ENCODE measurements around the gene PITPNM3. TPM values are rescaled to one million over a fixed set of nuclear protein-coding genes. Genes with fewer than 3 reads are reported as not detected.

The PITPNM3 gene
- total and polyA plus RNA-seq, 12 donors: 0.12 to 0.70 (median 0.33) TPM

DNA sequence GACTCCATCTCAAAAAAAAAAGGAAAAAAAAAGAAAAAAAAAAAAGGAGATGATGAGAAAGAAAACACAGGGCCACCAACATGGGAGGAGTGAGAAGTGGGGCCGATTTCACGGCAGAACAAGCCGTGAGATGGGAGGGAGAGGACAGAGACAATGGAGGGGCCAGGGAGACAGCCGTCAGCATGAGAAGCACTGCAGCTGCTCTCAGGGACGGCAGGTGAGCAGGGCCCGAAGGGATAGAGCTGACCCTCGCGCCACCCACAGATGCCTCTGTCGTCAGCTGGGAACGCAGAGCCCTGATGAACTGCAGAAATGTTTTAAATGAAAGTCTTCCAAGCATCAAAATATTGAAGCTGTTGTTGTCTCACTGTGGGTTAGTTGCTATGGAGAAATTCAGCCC lies 20.3 kb downstream of the PITPNM3 start:
- intact Hi-C loops (cut with DNase I): no loop called here
- no peaks in the 10 kb centered on the region for H3K36me3 ChIP-seq
- peaks cover 0 to 4% (median 0%) of the 10 kb centered on the region in 9 donors for H3K4me1 ChIP-seq
- ATAC-seq (no peak), DNase-seq (no peak)
- WGBS, 2 donors: 65 to 73% methylated on average over 10 of the region's 10 CpGs
- H3K27me3 ChIP-seq: peaks cover 0 to 3% (median 0%) of the 10 kb centered on the region in 7 donors
- no peak overlapping the region for H3K27ac ChIP-seq
- no peak overlapping the region for H3K4me3 ChIP-seq
- no peak for TF ChIP-seq CTCF (IDR thresholded peaks at IDR 0.05)
- peaks cover 0 to 14% (median 0%) of the 10 kb centered on the region in 11 donors for H3K9me3 ChIP-seq

DNA sequence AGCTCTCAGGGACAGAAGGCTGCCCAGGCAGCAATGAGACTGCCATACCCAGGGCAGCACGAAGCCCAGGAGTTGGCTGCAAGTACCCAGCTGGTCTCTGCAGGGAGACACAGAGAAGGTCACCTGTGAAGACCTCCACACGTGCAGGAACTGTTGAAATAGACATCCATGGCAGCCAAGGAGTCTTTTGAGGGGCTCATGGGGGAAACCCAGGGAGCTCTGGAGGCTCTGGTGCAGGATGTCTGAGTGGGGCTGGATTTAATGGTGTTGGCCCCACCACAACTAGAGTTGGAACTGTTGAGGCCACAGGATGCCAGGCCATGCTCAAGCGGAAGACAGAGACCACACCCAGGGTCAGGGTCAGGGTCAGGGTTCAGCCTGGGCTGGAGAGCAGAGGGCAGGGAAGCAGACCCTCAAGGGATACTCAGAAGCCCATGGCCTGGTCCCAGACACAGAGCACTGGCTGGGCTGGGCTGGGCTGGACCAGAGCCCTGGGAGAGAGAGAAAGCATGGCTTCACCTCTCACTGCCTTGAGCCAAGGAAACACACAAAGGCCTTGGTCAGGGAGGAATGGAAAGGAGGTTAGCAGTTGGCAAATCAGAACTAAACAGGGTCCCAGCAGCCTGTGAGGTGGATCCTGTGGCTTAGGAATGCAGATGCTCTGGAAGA lies 21.4 kb downstream of the PITPNM3 start:
- Histone ChIP-seq H3K27ac (no peak overlapping the region), H3K27me3 (peaks cover 0 to 3% (median 0%) of the 10 kb centered on the region in 7 donors), H3K9me3 (peaks cover 0 to 12% (median 0%) of the 10 kb centered on the region in 11 donors), H3K4me1 (peaks cover 0 to 4% (median 0%) of the 10 kb centered on the region in 9 donors), H3K36me3 (no peaks in the 10 kb centered on the region), H3K4me3 (no peak overlapping the region)
- intact Hi-C loops (cut with DNase I): no loop called here
- no peak for TF ChIP-seq CTCF (IDR thresholded peaks at IDR 0.05)
- peak in 1 of 8 donors; percentile 21 for ATAC-seq
- no peak for DNase-seq
- 63 to 79% methylated on average over 3 of the region's 3 CpGs for WGBS, 2 donors

GRCh38 chr17:6532441-6532885 lies 23.9 kb downstream of the PITPNM3 start:
- H3K36me3 ChIP-seq: no peaks in the 10 kb centered on the region
- no peak for TF ChIP-seq CTCF (IDR thresholded peaks at IDR 0.05)
- H3K27ac ChIP-seq: no peak overlapping the region
- DNase-seq: no peak
- WGBS, 2 donors: 47 to 56% methylated on average over 5 of the region's 5 CpGs
- no peaks in the 10 kb centered on the region for H3K27me3 ChIP-seq
- no peak overlapping the region for H3K4me3 ChIP-seq
- peak in 1 of 8 donors; percentile 65 for ATAC-seq
- H3K9me3 ChIP-seq: no peaks in the 10 kb centered on the region
- intact Hi-C loops (cut with DNase I): no loop called here
- peaks cover 0 to 4% (median 0%) of the 10 kb centered on the region in 9 donors for H3K4me1 ChIP-seq

DNA sequence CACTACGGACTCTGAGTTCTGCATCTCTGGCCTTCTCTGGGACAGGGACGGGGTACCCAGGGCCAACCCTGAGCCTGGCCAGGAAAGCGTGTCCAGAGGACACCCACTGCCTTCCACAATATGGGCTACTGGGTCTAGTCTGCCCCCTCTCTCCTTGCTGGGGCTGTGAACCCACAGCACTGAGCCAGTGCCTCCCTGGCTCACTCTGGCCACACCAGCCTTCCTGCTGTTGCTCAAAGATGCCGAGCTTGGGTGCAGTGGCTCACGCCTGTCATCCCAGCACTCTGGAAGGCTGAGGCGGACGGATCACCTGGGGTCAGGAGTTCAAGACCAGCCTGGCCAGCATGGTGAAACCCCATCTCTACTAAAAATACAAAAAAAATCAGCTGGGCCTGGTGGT lies 24.8 kb downstream of the PITPNM3 start:
- H3K4me3 ChIP-seq: no peak overlapping the region
- H3K27me3 ChIP-seq: no peaks in the 10 kb centered on the region
- no peaks in the 10 kb centered on the region for H3K36me3 ChIP-seq
- 86% methylated on average over 7 of the region's 7 CpGs for WGBS, 2 donors
- DNase-seq: no peak
- peaks cover 0 to 4% (median 0%) of the 10 kb centered on the region in 9 donors for H3K4me1 ChIP-seq
- H3K27ac ChIP-seq: no peak overlapping the region
- no peaks in the 10 kb centered on the region for H3K9me3 ChIP-seq
- no peak for ATAC-seq
- no peak for TF ChIP-seq CTCF (IDR thresholded peaks at IDR 0.05)
- intact Hi-C loops (cut with DNase I): no loop called here
